HG03139 (cell line): ENCODE measurements around the gene CCDC7.
"Not testable (repeated sequence)": the region's sequence is repeated elsewhere in the genome, so short reads cannot be mapped to it uniquely, and the experiment has no call there.

Experiments
- ATAC-seq: cut with Tn5 transposase; IDR thresholded peaks from one replicate; pipeline ENCODE4 v1.9.1; 2021; ENCODE audit not compliant: unreplicated experiment

The CCDC7 gene

GRCh38 chr10:32865170-32865569 is 419.2 kb downstream of the CCDC7 start:
- no peak for ATAC-seq

- ATAC-seq = no peak
Measured at GRCh38 chr10:32877915-32878314, 432.0 kb downstream of the CCDC7 start.

GRCh38 chr10:32878646-32879045 is 432.7 kb downstream of the CCDC7 start:
- ATAC-seq = no peak

GRCh38 chr10:32882076-32882475 is 436.1 kb downstream of the CCDC7 start:
- ATAC-seq = no peak

- no peak for ATAC-seq
Measured at GRCh38 chr10:32887481-32887880, 441.5 kb downstream of the CCDC7 start.

- no peak for ATAC-seq
Measured at GRCh38 chr10:32888161-32888927, 442.4 kb downstream of the CCDC7 start.

- no peak for ATAC-seq
Measured at GRCh38 chr10:32889631-32890212, 443.8 kb downstream of the CCDC7 start.

GRCh38 chr10:32890444-32890843 is 444.5 kb downstream of the CCDC7 start:
- no peak for ATAC-seq

- no peak for ATAC-seq
Measured at GRCh38 chr10:32891261-32891660, 445.3 kb downstream of the CCDC7 start.

- no peak for ATAC-seq
Measured at GRCh38 chr10:32893434-32893833, 447.5 kb downstream of the CCDC7 start.

- ATAC-seq = no peak
Measured at GRCh38 chr10:32893916-32894664, 448.1 kb downstream of the CCDC7 start.

GRCh38 chr10:32895200-32895968 is 449.4 kb downstream of the CCDC7 start:
- not testable (repeated sequence) for ATAC-seq

- ATAC-seq = no peak
Measured at GRCh38 chr10:32901815-32902214, 455.9 kb downstream of the CCDC7 start.

- ATAC-seq = no peak
Measured at GRCh38 chr10:32905466-32905865, 459.5 kb downstream of the CCDC7 start.

GRCh38 chr10:32906595-32906994 is 460.7 kb downstream of the CCDC7 start:
- ATAC-seq = no peak

GRCh38 chr10:32909456-32909855 is 463.5 kb downstream of the CCDC7 start:
- ATAC-seq = no peak

GRCh38 chr10:32909970-32910369 is 464.0 kb downstream of the CCDC7 start:
- ATAC-seq = not testable (repeated sequence)

GRCh38 chr10:32911285-32912016 is 465.5 kb downstream of the CCDC7 start:
- ATAC-seq = no peak

GRCh38 chr10:32917817-32918216 is 471.9 kb downstream of the CCDC7 start:
- ATAC-seq = not testable (repeated sequence)

GRCh38 chr10:32922170-32922569 is 476.2 kb downstream of the CCDC7 start:
- ATAC-seq = no peak

GRCh38 chr10:32923134-32923533 is 477.2 kb downstream of the CCDC7 start:
- ATAC-seq = no peak
